ENCODE results near the gene ATXN7. TPM values are rescaled to one million over a fixed set of nuclear protein-coding genes. Genes with fewer than 3 reads are reported as not detected.

The ATXN7 gene
- total and polyA plus RNA-seq, 2 of the 13 experiments (the other 11 are each of a cell fraction or from before 2014, with no cell fraction given) = 13.8 to 20.0 TPM

DNA sequence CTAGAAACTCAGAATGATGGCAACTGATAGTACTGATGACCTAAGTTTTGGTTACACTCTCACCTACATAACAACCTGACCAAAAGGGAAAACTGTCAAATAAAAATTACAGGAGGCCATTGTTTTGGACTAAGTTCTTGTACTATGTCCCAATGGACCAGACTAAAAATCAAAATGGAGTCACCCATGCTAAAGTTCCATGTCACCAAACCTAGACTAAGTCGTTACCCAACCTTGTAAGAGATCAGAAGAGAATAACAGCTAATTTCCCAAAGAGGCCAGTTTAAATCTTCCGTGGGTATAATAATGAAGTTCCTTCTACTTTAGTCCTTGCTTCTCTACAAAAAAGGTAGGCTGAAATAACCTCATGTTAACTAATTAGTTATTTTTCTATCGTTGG lies 12.4 kb upstream of the ATXN7 start:
- ChIA-PET CTCF (ENCODE audit: low intra/inter-chr PET ratio, low total read pairs) (no interaction called here), POLR2A (no interaction called here)
- no peak for TF ChIP-seq HOXA5 (CRISPR knock-in tag; IDR thresholded peaks at IDR 0.05)
- TF ChIP-seq HOXA3 (CRISPR knock-in tag; IDR thresholded peaks at IDR 0.05) = no peak
- TF ChIP-seq PCBP1 (IDR thresholded peaks at IDR 0.05; ENCODE audit: borderline replicate concordance, low read depth, low read length) = no peak
- TF ChIP-seq ZNF703 (CRISPR knock-in tag; IDR thresholded peaks at IDR 0.05; ENCODE audit: borderline replicate concordance) = no peak
- TF ChIP-seq SKI (IDR thresholded peaks at IDR 0.05; ENCODE audit: partially characterized antibody) = no peak
- TF ChIP-seq NFYB (CRISPR knock-in tag; IDR thresholded peaks at IDR 0.05) = no peak
- no peak for TF ChIP-seq ZNF567 (CRISPR knock-in tag; IDR thresholded peaks at IDR 0.05; ENCODE audit: borderline replicate concordance)
- no peak for TF ChIP-seq ZNF558 (CRISPR knock-in tag; IDR thresholded peaks at IDR 0.05; ENCODE audit: borderline replicate concordance)
- Histone ChIP-seq H3K27ac (ENCODE audit: extremely low read length, insufficient read depth, low read length) (no peak overlapping the region), H3K4me3 (replicated peaks in 1 of 3; ENCODE audit: insufficient read depth in 1 of 3, low read depth in 2 of 3, low read length in 3 of 3) (no peak overlapping the region), H3K4me2 (ENCODE audit: low read depth, low read length) (no peak overlapping the region), H3K9me3 (ENCODE audit: low read length) (no peaks in the 10 kb centered on the region), H3K36me3 (replicated peaks in 1 of 2; ENCODE audit: control insufficient read depth in 1 of 2, insufficient read depth in 2 of 2, low read length in 2 of 2) (no peaks in the 10 kb centered on the region; a peak in 1 of 5 replicates), H3K4me1 (ENCODE audit: insufficient read depth, low read length) (no peaks in the 10 kb centered on the region), H3K9ac (ENCODE audit: insufficient read depth, low read depth, low read length) (no peak overlapping the region), H3K79me2 (ENCODE audit: insufficient read depth, low read length) (peaks cover 9% of the 10 kb centered on the region), H4K20me1 (ENCODE audit: insufficient read depth, low read length) (no peaks in the 10 kb centered on the region), H2AFZ (ENCODE audit: low read length) (no peak overlapping the region), H3K27me3 (ENCODE audit: control insufficient read depth in 1 of 2, insufficient read depth in 2 of 2, low read length in 2 of 2) (no peaks in the 10 kb centered on the region)
- DNase-seq (ENCODE audit: low spot score) (no peak), FAIRE-seq (no peak), ATAC-seq (no peak)
- intact Hi-C loops (cut with micrococcal nuclease; ENCODE audit: unreplicated experiment) = no loop called here
- WGBS (ENCODE audit: low lambda C conversion rate) = 98% methylated on average over 3 of the region's 3 CpGs
- no TSS peak for BruUV-seq (replicated peaks)
- in situ Hi-C loops (cut with HindIII; ENCODE audit: extremely low pct_ligation_motif_present, low pct_unique_long_range_greater_than_20kb) = no loop called here

DNA sequence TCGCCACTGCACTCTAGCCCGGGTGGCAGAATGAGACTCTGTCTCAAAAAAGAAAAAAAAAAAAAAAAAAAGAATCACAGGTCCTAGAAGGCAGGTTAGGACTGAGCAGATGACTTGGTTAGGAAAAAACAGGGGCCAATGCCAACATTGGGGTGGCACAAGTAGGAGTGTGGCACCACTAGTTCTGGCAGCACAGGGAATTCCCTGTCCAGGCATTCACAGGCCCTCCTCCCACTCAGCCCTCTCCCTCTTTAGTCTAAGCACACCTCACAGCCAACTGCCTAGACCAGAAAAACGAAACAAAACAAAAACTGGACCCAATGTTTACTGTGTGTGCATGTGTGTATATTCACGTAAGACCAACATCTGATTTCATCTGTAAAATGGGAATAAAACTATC lies 10.6 kb upstream of the ATXN7 start:
- in situ Hi-C loops (cut with HindIII; ENCODE audit: extremely low pct_ligation_motif_present, low pct_unique_long_range_greater_than_20kb) (no loop called here), intact Hi-C loops (cut with micrococcal nuclease; ENCODE audit: unreplicated experiment) (no loop called here)
- no peak overlapping the region for H3K4me3 ChIP-seq (replicated peaks in 1 of 3; ENCODE audit: insufficient read depth in 1 of 3, low read depth in 2 of 3, low read length in 3 of 3)
- DNase-seq (ENCODE audit: low spot score) (no peak), ATAC-seq (no peak), FAIRE-seq (no peak)
- no peaks in the 10 kb centered on the region for H3K4me1 ChIP-seq (ENCODE audit: insufficient read depth, low read length)
- H2AFZ ChIP-seq (ENCODE audit: low read length) = no peak overlapping the region
- no peaks in the 10 kb centered on the region for H4K20me1 ChIP-seq (ENCODE audit: insufficient read depth, low read length)
- no peak overlapping the region for H3K27ac ChIP-seq (ENCODE audit: extremely low read length, insufficient read depth, low read length)
- POLR2A ChIA-PET = no interaction called here
- H3K9me3 ChIP-seq (ENCODE audit: low read length) = no peaks in the 10 kb centered on the region
- H3K27me3 ChIP-seq (ENCODE audit: control insufficient read depth in 1 of 2, insufficient read depth in 2 of 2, low read length in 2 of 2) = no peaks in the 10 kb centered on the region
- BruUV-seq (replicated peaks) = no TSS peak
- H3K79me2 ChIP-seq (ENCODE audit: insufficient read depth, low read length) = peaks cover 11% of the 10 kb centered on the region
- no peak overlapping the region for H3K4me2 ChIP-seq (ENCODE audit: low read depth, low read length)
- TF ChIP-seq MIER2 (CRISPR knock-in tag; IDR thresholded peaks at IDR 0.05) (no peak), ZNF773 (CRISPR knock-in tag; IDR thresholded peaks at IDR 0.05; ENCODE audit: borderline replicate concordance) (no peak), BHLHE40 (IDR thresholded peaks at IDR 0.05; ENCODE audit: low read length) (no peak)
- TF ChIP-seq, protein P1, sequence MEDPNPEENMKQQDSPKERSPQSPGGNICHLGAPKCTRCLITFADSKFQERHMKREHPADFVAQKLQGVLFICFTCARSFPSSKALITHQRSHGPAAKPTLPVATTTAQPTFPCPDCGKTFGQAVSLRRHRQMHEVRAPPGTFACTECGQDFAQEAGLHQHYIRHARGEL (CRISPR knock-in tag; IDR thresholded peaks at IDR 0.05) = no peak
- TF ChIP-seq, protein P2, sequence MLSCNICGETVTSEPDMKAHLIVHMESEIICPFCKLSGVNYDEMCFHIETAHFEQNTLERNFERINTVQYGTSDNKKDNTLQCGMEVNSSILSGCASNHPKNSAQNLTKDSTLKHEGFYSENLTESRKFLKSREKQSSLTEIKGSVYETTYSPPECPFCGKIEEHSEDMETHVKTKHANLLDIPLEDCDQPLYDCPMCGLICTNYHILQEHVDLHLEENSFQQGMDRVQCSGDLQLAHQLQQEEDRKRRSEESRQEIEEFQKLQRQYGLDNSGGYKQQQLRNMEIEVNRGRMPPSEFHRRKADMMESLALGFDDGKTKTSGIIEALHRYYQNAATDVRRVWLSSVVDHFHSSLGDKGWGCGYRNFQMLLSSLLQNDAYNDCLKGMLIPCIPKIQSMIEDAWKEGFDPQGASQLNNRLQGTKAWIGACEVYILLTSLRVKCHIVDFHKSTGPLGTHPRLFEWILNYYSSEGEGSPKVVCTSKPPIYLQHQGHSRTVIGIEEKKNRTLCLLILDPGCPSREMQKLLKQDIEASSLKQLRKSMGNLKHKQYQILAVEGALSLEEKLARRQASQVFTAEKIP (CRISPR knock-in tag; IDR thresholded peaks at IDR 0.05; ENCODE audit: borderline replicate concordance) = no peak
- TF ChIP-seq, protein P3, sequence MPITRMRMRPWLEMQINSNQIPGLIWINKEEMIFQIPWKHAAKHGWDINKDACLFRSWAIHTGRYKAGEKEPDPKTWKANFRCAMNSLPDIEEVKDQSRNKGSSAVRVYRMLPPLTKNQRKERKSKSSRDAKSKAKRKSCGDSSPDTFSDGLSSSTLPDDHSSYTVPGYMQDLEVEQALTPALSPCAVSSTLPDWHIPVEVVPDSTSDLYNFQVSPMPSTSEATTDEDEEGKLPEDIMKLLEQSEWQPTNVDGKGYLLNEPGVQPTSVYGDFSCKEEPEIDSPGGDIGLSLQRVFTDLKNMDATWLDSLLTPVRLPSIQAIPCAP (CRISPR knock-in tag; IDR thresholded peaks at IDR 0.05; ENCODE audit: low read depth) = no peak
- no peaks in the 10 kb centered on the region; a peak in 1 of 5 replicates for H3K36me3 ChIP-seq (replicated peaks in 1 of 2; ENCODE audit: control insufficient read depth in 1 of 2, insufficient read depth in 2 of 2, low read length in 2 of 2)
- CTCF ChIA-PET (ENCODE audit: low intra/inter-chr PET ratio, low total read pairs) = no interaction called here
- WGBS (ENCODE audit: low lambda C conversion rate) = 97% methylated on average over 4 of the region's 4 CpGs
- no peak overlapping the region for H3K9ac ChIP-seq (ENCODE audit: insufficient read depth, low read depth, low read length)

All from HepG2 (cell line).